ENCODE measurements around the gene FRMD4A.
"Not testable (repeated sequence)": the region's sequence is repeated elsewhere in the genome, so short reads cannot be mapped to it uniquely, and the experiment has no call there.

FRMD4A gene

GRCh38 chr10:14235566-14236195 lies 95.0 kb downstream of the FRMD4A start:
- FAIRE-seq = no peak

- no peak for FAIRE-seq
Observed at GRCh38 chr10:14233566-14233965, 97.2 kb downstream of the FRMD4A start.

GRCh38 chr10:14228798-14229197 lies 101.9 kb downstream of the FRMD4A start:
- FAIRE-seq = not testable (repeated sequence)

DNA sequence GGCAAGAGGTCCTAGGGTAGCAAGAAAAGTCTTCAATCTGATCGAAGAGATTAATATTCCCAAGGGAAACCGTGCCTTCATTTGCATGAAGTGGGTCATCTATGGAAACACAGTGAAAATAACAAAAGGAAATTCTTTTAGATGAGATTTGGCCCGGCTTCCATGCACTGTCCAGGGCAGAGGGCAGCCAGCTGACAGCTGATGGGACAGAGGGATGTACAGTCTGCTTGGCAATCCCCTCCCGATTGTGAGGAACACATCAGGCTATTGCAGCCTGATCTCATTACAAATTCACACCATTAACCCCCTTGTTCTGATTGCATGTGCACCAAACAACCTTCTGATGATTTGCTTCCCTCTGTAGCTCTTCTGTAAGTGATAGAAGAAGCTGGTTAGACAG lies 105.3 kb downstream of the FRMD4A start:
- no peak for FAIRE-seq

GRCh38 chr10:14220026-14220425 lies 110.7 kb downstream of the FRMD4A start:
- FAIRE-seq = no peak

GRCh38 chr10:14219411-14219810 lies 111.3 kb downstream of the FRMD4A start:
- no peak for FAIRE-seq

GRCh38 chr10:14215641-14216040 lies 115.1 kb downstream of the FRMD4A start:
- FAIRE-seq = no peak

- FAIRE-seq = not testable (repeated sequence)
Observed at GRCh38 chr10:14213703-14214102, 117.0 kb downstream of the FRMD4A start.

DNA sequence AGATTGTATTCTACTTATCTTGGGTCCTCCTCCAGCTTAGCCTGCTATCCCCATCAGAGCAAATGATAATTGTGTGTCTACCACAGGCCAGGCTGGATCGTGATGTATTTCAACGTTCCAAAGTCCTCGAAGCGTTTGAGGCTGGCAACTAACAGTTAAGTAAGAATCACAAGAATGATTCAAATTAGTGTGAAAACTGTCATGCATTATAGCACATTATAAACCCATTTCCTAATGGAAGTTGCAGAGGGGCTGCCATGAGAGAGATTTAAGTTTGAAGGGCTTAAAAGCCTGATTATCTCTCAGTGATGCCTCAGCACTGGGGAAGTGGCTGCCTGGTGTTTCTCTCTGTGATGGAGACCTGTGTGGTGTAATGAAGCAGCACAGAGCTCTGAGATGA lies 119.1 kb downstream of the FRMD4A start:
- no peak for FAIRE-seq

DNA sequence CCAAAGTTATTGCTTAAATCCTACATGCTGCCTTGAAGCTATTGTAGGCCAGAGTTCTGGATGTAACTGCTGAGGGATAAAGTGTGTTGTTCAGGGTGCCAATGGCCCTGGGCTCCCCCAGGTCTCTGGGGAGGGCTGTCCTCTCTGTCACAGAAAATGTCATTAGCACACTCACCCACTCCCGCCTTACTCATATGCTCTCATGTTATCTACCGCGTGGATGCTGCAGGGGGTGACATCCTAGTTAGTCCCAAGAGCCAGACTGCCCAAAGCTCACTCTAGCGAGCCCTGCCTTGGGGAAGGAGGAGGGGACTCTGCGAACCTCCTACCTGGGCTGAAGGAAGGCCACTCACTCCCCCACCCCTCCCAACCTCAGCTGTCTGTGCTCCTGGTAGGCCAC lies 122.5 kb downstream of the FRMD4A start:
- no peak for FAIRE-seq

- no peak for FAIRE-seq
Observed at GRCh38 chr10:14205233-14205632, 125.5 kb downstream of the FRMD4A start.

DNA sequence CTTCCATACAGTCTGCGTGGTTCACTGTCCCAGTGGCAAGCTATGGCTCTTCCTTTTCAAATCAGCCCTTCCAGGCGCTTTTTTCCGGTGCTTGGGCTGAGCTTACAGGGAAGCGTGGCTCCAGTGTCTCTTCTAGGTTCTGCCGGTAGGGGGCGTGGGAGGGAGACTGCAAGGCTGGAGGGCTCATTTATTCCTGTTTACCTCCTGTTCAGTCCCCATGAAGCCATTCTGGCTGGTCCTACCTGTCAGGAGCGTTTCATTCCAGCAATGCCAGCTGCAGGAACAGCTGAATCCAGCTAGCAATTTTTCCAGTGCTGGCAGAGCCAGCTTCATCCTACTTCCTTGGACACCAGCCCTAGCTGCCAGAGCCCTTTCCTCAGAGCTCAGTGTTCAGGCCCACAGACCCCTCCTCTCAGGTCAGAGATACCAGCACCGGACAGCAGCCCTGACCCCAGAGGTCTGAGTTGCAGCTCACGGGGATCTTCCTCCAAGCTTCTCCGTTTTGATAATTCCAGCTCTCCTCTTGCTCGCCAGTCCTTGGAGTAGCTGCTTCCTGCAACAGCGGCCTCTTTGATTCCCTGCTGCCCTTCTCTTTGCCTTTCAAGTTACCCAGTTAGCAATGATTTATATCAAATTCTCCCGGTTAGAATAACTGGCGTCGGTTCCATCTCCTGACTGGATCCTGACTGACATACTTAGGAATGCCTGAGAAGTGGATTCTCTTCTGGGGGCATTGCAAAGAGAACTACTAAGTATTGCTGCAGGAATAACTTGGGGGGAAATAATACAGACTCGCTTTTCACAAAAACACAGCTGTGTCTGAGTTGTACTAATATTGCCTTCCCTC lies 129.8 kb downstream of the FRMD4A start:
- FAIRE-seq = no peak

DNA sequence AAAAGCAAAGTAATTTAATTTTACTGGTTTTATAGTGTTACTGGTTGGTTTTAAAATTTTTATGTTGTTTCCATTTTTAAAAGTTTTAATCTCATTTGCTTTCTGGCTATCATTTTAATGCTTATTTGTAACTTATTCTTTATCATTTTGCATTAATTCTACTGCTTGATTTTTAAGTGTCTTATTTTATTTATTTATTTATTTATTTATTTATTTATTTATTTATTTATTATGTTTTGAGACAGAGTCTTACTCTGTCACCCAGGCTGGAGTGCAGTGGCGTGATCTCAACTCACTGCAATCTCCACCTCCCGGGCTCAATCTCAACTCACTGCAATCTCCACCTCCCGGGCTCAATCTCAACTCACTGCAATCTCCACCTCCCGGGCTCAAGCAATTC lies 131.6 kb downstream of the FRMD4A start:
- FAIRE-seq = not testable (repeated sequence)

DNA sequence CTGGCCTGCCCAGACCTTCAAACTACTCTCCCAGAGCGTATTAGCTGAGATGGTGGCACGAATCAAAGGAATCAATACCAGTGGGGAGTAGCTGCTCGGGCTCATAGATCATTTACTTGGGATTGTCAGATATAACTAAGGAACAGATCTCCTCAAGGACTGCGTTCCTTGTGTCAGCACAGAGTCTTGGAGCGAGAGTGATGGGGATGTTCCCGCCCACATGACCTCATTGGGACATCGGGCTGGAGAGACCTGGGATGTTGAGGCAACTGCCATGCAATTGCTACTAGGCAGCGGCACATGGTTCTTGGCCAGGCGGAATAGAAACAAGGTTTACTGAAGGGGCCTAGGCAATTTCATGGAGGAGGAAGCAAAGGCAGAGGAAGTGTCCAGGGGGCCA lies 132.6 kb downstream of the FRMD4A start:
- no peak for FAIRE-seq

DNA sequence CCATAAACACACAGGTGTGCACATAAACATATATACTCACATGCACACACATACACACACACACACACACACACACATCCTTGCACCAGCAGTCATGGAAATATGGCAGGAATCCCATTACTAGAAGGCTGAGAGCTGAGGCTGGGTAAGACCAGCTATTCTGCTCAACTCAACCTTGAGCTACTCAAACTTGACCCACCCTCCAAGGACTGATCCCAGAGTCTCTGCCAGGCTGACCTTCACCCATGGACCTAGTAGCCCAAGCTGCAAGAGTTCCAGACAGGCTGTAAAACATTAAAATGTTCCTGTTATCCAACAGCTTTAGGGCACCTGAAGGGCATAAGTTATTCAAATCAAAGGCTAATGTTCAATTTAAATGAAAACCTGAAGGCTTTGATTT lies 134.6 kb downstream of the FRMD4A start:
- FAIRE-seq = no peak

DNA sequence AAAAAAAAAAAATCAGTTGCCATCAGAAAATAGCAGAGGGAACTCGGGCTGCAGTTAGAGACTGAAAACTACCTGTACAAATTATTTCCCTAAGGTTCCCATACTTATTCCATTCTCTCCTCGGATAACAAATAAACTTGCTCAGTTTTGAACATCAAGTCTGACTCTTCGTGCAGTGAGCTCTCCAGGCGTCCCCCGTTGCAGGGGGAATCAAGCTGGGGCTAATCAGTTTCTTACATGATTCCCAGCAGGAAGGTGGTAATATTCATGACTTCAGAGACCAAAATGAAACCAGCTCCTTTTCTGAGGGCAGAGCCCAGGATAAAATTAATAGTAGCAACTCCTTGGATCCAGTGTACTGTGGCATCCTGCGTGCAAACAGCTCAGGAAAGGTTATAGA lies 135.3 kb downstream of the FRMD4A start:
- no peak for FAIRE-seq

- FAIRE-seq = no peak
Observed at GRCh38 chr10:14192746-14193145, 138.0 kb downstream of the FRMD4A start.

DNA sequence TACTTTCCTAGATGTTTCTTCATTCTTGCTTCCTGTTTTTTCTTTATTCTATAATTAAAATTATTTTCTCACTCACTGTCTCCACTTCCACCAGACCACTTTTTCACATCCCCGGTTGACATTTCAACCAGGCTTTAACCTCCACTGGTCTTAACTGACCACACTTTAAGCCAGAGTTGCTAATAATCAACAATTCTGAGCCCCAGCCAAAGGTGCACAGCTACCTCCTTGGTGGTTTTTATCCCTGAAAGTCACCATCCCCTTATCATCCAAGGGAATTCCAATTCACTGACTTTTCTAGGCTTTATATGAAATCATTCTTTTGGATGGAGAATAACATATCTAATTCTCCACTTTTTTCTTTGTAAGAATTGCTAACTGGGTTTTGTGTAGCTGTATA lies 138.9 kb downstream of the FRMD4A start:
- FAIRE-seq = no peak

DNA sequence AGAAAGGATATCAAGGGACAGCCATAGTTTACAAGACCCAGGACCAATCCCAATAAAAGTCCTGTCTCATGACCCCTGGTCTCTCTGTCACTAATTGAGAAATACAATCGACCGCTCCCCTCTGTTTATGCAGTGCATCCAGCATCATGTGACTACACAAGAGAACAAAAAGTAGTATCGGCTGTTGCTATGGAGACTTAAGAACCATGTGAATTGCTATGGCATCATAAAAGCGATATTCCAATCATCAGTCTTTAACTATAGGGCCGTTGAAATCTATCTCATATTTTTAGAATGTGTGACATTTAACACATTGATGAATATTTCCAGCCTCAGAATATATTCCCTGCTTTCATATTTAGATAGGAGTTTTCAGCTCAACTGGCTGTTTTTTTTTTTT lies 139.3 kb downstream of the FRMD4A start:
- no peak for FAIRE-seq

- no peak for FAIRE-seq
Observed at GRCh38 chr10:14190702-14191101, 140.0 kb downstream of the FRMD4A start.

GRCh38 chr10:14186245-14186644 lies 144.5 kb downstream of the FRMD4A start:
- FAIRE-seq = no peak

DNA sequence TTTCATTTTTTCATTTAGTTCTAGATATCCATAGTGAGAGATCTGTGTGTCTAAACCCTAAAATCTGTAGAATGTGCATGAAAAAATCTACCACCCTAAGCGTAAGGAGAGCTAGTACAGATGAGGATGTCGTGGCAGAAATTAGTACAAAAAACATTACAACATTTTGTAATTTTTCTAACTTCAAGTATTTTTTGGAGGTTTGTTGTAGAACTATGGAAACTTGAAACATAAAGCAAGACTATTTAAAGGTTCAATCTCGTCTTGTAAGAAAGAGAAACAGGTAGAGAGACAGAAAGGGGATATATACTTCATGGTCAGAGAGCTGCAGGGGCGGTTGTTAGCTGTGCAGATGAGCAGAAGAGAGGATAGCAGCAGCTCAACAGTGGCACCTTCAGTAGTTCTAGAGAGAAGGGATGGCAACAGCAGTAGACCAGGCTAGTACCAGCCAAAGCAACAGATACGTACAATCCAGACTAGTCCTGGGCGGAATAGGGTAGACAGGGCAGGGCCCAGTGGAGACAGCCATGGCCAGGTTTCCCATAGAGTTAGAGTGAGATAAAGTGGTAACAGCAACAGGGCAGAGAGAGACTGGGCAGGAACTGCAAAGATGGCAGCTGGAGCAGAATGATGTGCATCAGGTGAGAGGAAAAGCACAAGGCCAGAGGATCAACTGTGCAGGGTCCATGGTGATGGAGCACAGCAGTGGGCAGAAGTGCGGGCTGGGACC lies 145.2 kb downstream of the FRMD4A start:
- FAIRE-seq = no peak

GRCh38 chr10:14184841-14185315 lies 145.8 kb downstream of the FRMD4A start:
- FAIRE-seq = no peak

GRCh38 chr10:14182781-14183180 lies 147.9 kb downstream of the FRMD4A start:
- FAIRE-seq = no peak
